ENCODE data around the gene LY6G6F.

GRCh38 chr6:31702405-31702818, 4.3 kb upstream of the LY6G6F start:
- no peak for TF ChIP-seq CTCF (IDR thresholded peaks at IDR 0.05)
- no peak for TF ChIP-seq POLR2AphosphoS5 (IDR thresholded peaks at IDR 0.05)
- TF ChIP-seq POLR2A (IDR thresholded peaks at IDR 0.05), result no peak
- no peak for TF ChIP-seq EP300 (IDR thresholded peaks at IDR 0.05)
